ENCODE measurements around the gene MAVS.

The MAVS gene

DNA sequence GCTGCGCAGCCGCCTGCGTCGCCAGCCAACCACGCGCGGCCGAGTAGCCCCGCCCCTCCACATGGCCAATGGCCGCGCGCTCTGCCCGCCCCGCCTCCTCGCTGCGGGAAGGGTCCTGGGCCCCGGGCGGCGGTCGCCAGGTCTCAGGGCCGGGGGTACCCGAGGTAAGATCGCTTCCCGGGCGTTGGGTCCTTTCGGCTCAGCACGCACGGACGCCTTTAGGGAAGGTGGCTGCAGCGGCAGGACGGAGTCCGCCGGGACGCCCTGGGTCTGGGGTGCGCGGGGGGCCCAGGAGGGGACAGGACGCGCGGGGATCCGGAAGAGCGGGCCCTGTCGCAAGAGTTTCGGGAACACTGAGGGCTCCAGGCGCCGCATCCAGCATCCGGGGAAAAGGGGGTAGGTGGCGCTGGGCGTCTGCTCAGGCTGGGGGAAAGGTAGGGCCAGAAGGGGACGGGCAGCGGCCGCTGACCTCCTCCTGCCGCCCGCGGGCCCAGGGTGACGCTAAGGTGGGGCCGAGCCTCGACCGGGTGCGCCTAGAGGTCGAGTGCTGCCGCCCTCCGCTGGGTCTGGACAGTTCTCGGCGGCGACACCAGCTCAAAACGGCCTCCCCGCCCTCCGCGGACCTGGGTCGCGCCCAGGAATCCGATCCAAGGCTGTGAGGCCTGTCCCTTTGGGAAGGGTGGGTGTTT lies at the start of gene MAVS:
TSS of gene MAVS (plus strand) at position 95 of the 689 bp plus-strand sequence. CDS start 7,791 bp downstream, outside the sequence.
- FAIRE-seq, result no peak

DNA sequence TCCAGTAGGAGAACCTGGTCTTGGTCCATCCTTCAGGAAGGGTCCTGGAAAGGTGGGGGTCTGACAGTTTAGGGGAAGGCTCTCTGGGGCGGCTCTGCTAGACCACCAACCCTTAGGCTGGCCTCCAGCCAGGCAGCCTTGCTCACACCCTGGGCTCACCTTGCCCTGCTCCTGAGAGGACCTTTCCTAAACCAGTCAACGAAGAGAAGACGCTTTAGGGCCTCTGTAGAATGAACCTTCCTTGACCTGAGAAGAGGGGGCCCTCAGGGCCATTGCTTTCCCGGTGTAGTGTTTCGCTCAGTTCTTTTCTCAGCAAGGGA lies 49.4 kb upstream of the MAVS start:
- no peak for FAIRE-seq

DNA sequence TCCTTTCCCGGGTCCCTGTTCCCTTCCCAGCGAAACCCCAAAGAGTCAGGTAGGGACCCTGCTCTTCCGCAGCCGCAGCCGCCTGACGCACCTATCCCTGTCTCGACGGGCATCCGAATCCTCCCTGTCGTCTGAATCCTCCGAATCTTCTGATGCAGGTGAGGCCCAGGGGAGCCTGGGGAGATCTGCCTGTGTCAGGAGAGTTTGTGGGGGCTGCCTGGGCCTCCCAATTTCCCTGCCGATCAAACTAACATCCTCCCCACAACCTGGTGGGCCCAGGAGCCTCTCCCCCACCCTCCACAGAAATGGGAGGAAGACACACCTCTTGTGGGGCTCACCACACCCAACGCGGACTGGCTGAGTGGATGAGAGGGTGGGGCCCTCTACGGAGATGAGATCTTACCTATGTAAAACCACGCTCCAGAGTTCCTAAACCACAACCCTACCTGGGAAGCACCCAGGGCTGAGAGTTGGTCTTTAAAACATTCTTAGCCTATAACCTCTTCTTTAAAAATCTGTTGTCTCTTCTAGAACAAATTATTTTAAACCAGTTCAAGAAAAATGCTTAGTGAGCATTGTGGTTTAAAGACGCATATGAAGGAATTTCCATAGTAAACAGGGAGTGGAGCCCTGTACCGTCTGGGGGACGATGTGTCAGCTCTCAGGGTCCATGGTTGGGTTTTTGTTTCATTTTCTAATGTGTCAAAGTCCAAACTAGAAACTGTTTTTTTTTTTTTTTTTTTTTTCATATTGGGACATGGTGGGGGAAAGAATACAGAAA lies 48.9 kb upstream of the MAVS start:
- FAIRE-seq, result no peak

DNA sequence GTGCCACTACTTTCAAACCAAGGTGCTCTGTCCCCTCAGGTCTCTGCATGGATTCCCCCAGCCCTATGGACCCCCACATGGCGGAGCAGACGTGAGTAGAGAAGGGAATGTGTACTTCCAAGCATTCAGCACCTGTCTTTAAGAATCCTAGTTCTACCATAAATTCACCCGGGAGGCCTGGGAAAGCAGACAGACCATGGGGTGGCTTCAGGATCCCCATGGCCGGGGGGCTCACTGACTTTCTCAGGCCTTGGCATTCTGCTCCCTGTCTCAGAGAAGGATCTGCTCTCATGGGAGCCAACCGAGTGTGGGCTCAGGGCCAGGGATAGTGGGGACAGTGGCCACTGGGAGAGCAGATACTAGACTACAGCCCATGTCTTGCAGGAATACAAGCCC lies 48.3 kb upstream of the MAVS start:
- no peak for FAIRE-seq

DNA sequence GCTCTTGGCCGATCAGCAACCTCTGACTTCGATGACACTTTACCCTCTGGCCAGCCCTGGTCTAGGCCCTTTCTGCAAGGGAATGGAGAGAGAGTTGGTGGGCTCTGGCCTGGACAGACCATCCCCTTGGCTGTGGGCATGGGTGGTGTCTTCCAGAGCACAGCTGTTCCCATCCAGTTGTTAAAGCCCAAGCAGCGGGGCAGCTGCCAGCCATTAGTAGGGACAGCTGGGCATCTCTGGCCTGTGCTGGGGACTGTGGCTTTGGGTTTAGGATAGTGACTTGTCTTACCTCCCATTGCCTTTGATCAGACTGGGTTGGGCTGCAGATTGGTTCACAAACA lies 47.8 kb upstream of the MAVS start:
- no peak for FAIRE-seq

DNA sequence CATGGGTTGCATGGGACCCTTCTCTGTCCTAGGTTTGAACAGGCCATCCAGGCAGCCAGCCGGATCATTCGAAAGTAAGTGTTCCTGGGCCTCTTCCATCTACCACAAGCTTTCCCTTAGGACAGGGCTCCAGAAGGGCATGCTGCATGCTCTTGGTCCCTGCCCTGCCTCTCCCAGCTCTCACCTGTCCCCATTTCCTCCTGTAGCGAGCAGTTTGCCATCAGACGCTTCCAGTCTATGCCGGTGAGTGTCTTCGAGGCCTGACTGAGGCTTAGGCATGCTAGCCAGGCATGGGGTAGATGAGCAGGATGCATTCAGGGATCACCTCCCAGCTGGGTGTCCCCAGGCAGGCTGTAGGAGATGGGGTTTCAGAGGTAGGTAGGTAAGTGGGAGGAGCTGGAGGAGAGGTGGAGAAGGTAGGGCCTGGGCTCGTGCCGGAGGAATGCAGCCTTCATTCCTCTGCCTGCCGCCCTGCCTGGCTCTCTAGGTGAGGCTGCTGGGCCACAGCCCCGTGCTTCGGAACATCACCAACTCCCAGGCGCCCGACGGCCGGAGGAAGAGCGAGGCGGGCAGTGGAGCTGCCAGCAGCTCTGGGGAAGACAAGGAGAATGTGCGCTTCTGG lies 46.3 kb upstream of the MAVS start:
- FAIRE-seq, result no peak

DNA sequence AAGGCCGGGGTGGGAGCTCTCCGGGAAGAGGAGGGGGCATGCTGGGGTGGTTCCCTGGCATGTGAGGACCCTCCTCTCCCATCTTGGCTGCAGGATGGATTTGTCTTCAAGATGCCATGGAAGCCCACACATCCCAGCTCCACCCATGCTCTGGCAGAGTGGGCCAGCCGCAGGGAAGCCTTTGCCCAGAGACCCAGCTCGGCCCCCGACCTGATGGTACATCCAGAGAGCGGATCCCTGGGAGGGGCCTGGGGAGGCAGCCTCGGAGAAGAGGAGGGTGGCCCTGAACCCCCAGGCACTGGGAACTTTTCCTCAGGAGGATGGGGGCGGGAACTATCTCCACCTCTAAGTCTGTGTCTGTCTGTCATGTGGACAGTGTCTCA lies 45.8 kb upstream of the MAVS start:
- FAIRE-seq, result no peak

DNA sequence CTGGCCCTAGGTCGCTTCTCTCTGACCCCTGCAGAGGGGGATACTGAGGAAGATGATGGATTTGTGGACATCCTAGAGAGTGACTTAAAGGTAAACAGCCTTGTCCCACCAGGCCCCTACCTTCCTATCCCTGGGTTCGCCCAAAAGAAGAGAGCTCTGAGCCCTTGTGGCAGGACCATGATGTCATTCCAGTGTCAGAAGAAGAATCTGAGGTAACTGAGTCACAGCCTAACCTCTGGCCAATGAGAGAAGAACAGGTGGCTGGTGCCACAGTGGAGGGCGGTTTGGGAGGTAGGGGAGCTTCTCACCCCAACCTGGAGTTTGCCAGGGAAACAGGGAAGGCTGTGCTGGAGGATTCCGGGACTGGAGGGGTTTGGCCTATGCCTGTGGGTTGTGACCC lies 45.3 kb upstream of the MAVS start:
- no peak for FAIRE-seq

DNA sequence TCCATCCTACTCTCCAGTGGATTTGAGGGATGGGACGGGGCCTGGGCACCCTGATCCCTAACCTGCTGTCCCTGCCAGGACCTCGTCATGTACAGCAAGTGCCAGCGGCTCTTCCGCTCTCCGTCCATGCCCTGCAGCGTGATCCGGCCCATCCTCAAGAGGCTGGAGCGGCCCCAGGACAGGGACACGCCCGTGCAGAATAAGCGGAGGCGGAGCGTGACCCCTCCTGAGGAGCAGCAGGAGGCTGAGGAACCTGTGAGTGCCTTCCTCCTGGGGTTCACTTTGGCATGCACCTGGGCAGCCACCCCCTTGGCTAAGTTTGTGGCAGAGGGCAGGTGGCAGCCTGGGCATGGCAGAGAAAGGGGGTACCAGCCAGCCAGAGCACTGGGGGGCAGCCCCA lies 44.8 kb upstream of the MAVS start:
- FAIRE-seq, result no peak

DNA sequence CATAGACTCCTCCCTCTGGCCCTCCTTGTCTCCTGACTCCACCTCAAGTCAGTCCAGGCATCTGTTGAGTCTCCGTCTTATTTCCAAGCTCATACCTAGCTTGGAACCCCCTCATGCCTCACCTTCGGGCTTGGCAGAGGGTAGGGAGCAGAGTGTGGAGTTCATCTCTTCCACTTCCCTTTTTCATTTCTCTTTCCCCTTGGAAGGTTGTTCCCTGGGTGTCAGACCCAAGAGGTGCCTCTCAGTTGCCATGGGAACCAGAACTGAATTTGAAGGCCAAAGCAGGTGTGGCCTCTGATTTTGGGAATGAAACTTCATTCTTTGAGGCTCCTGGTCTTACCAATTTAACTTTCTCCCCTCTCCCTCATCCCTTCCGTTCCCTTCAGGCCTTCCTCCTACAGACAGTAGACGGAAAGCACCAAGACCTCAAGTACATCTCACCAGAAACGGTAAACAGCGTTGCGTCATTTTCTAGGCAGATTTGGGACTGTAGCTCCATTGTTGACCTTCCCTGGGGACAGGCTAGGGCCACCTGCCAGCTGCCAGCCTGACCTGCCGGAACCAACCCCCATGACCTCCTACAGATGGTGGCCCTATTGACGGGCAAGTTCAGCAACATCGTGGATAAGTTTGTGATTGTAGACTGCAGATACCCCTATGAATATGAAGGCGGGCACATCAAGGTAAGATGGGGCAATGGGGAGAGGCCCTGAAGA lies 44.0 kb upstream of the MAVS start:
- FAIRE-seq, result no peak

DNA sequence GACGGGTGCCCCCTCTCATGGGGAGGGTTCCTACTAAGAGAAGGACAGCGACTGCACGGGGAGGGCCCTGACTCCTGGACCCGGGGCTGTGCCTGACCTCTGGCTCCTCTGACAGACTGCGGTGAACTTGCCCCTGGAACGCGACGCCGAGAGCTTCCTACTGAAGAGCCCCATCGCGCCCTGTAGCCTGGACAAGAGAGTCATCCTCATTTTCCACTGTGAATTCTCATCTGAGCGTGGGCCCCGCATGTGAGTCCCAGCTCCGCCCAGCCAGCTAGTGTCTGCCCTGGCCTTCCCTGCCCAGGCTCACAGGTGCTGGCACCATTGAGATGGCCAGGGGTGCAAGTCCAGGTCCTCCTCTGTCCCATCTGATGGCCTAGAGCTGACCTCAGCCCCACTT lies 43.3 kb upstream of the MAVS start:
- no peak for FAIRE-seq

DNA sequence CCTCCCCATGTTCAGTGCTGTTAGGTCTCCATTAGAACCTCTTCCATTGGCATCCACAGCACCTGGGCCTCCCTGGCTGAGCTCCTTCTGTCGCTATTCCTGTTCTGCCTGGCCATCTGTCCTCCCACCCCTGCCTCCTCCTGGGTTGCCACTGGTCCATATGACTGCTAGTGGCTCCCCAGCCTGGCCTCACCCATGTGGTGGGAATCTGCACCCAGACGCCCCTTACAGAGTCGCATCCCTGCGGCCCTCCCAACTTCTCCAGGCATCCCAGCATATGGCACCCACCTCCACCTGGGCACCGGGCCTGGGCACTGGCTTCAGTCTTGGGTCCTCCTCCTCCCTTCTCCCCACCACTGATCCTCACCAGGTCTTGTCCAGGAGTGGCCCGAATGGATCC lies 42.8 kb upstream of the MAVS start:
- no peak for FAIRE-seq

DNA sequence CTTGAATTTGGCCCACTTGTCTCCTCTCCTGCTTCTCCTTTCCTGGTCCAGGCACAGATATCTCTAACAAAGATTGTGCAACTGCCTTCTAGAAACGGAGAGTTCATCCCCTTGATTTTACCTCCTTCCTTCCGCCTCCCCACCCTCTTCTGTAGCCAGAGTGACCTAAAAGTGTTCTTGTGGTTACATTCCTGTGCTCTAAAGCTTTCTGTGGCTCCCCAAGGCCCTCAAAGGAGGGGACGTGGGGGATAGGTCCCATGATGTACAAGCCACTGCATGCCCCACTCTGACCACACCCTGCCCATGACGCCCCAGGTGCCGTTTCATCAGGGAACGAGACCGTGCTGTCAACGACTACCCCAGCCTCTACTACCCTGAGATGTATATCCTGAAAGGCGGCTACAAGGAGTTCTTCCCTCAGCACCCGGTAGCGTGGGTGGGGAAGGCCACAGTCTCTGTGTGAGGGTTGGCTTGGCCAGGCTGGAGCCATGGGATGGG lies 42.3 kb upstream of the MAVS start:
- FAIRE-seq, result no peak

DNA sequence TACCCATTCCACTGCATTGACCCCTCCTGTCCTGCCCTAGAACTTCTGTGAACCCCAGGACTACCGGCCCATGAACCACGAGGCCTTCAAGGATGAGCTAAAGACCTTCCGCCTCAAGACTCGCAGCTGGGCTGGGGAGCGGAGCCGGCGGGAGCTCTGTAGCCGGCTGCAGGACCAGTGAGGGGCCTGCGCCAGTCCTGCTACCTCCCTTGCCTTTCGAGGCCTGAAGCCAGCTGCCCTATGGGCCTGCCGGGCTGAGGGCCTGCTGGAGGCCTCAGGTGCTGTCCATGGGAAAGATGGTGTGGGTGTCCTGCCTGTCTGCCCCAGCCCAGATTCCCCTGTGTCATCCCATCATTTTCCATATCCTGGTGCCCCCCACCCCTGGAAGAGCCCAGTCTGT lies 41.9 kb upstream of the MAVS start:
- no peak for FAIRE-seq

DNA sequence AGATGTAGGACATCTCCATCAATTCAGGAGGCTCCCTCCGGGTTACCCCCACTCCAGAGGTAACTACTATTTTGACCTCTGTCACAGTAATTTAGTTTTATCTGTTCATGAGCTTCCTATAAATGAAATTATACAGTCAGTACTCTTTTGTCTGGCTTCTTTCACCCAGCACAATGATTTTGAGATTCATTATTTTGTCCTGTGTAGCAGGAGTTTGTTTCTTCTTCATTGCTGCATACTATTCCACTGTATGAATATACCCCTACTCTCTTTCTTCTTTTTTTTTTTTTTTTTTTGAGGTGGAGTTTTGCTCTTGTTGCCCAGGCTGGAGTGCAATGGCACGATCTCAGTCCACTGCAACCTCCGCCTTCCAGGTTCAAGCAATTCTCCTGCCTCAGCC lies 38.1 kb upstream of the MAVS start:
- FAIRE-seq, result no peak

DNA sequence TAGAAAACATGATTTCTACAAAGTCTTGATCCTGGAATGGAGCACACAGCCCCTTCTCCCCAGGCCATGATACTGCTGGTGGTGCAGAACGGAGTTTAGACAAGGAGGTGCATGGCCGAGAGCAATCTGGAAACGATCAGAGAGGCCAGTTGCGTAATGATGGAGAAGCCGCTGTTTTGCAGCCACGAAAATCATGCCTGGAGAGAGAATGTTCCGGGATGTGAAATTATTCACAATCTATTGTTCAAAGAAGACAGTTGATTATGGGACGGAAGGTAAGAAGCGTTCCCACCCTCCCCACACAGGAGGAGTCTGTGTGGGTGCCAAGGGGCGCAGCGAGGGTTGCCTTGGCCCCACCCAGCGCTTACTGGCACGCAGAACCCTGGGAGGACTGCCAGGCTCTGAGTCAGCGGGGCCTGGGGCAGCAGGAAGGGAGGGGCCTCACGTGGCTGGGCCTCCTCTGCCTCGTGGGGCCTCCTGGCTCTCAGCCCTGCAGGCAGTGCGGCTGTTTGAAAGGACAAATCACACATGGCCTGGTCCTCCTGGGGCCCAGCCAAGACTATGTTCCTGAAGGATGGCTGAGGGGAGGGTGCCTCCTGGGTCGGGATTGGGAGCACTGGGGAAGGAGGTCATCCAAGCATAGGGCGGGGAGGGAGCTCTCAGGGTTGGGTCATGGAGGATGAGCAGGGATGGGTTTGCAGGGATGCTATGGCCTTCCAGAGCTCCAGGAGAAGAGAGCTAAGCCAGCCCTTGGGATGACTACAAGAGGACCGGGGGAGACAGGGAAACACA lies 35.0 kb upstream of the MAVS start:
- FAIRE-seq, result no peak

DNA sequence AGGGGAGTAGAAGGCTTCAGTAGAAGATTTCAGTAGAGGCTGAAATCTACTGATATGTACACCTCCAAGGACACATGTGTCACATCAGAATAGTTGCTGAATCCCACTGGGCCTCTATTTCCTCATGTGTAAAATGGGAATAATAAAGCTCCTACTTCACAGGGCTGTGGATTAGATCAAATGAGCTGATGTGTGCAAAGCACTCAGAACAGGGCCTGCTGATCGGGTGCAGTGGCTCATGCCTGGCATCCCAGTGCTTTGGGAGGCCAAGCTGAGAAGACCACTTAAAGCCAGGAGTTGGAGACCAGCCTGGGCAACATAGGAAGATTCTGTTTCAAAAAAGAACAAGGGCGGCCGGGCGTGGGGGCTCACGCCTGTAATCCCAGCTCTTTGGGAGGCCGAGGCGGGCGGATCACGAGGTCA lies 34.4 kb upstream of the MAVS start:
- no peak for FAIRE-seq

DNA sequence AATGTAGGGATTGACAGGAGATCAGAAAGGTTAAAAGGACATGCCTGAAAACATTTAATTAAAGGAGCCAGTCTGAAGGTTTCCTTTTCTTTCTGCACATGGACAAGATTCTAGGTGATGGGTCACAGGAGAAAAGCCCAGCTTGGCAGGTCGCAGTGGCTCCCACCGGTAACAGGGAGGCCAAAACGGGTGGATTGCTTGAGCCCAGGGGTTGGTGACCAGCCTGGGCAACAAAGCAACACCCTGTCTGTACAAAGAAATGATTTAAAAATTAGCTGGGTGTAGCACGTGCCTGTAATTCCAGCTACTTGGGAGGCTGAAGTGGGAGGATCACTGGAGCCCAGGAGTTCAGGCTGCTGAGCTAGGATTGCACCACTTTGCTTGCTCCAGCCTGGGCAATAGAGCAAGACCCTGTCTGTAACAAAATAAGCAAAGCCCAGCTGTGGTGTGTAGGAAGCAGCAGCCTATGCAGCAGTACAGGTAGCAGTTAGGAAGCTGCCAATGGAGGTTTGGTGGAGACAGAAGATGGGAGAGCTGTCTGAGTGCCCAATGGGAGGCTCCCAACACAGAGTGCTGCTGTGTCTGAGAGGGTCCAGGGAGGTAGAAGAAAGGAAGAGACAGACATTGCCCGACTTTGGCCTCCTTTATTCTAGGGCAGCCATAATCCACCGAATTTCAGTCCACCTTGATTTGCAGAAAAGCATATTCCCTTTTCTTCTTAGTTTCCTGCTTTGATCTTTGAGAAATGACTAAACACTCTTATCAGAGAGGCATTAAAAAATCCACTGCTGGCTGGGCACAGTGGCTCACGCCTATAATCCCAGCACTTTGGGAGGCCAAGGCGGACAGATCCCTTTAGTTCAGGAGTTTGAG lies 33.4 kb upstream of the MAVS start:
- no peak for FAIRE-seq

DNA sequence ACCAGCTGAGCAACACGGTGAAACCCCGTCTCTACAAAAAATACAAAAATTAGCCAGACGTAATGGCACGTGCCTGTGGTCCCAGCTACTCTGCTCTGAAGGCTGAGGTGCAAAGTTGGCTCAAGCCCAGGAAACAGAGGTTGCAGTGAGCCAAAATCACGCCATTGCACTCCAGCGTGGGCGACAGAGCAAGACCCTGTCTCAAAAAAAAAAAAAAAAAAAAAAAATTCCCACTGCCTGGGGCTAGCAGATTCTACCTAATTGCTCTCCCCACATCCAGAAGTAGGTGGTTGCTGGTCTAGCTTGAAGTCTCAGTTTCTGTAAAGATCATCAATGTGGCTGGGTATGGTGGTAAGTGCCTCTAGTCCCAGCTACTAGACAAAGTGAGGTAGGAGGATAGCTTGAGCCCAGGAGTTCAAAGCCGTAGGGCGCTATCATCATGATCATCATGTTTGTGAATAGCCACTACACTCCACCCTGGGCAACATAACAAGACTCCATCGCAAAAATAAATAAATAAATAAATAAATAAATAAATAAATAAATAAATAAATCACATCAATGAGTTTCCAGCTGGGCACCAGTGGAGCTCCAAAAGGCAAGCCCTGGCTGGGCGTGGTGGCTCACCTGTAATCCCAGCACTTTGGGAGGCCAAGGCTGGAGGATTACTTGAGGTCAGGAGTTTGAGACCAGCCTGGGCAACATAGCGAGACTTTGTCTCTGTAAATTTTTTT lies 32.6 kb upstream of the MAVS start:
- FAIRE-seq, result no peak

DNA sequence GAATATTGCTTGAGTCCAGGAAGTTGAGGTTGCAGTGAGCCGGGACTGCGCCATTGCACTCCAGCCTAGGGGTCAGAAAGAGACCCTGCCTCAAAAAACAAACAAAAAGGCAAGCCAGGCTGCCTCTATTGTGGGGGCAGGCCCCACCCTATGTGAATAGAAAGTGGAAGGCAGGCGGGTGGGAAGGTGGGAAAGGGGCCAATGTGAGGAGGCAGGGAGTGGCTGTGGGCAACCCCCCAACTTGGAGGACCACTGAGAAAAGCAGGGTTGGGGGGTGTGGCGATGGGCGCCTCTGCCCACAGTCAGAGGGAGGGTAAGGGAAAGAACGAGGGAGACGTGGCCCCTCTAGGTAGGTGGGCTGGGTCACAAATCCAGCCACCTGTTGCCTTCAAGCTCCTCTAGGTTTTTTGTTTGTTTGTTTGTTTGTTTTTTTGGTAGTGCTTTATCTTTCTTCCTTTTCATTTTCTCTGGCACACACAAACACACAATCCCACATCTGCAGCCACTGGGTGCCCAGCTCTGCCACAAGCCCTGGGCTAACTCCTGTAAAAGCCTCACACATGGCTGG lies 31.6 kb upstream of the MAVS start:
- FAIRE-seq, result no peak

Data from islet of Langerhans (tissue), 1 donor.